NCI-H2171 (cell line): Measurements from ENCODE around the gene CORO7.

Experiments used
- DNase-seq: peaks from one replicate; lab custom pipeline; 2025; lab: John Stamatoyannopoulos, UW

Gene CORO7

GRCh38 chr16:4426021-4426684 is 9.8 kb upstream of the CORO7 start:
- DNase-seq, result no peak

DNA sequence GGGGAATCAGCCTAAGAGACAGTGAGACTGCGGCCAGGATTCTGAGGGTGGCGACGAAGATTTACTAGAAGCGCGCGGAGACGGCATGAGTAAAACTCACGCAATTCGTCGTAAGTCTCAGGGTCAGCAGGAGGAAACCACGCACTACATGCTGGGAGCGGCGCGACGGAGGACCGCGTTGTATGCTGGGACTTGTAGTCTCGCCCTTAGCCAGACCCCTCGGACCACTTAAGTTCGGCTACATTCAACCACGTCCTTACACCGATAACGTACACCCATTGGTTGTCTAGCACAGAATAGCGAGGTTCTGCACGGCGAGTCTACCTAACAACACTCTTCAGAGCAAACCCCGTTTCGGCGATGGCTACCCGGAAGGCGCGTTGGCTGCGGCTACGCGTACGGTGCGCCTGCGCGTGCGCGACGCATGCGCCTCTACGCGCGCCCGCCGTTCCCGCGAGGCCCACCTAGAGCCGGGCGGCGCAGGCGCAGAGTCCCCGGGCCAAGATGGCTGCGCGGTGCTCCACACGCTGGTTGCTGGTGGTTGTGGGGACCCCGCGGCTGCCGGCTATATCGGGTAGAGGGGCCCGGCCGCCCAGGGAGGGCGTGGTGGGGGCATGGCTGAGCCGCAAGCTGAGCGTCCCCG is 9.1 kb upstream of the CORO7 start, which contains the start of gene DNAJA3:
Gene DNAJA3 (plus strand): TSS at position 491 of the 643 bp plus-strand sequence. CDS start 14 bp downstream, at position 505.
- DNase-seq, result peak; percentile 87

GRCh38 chr16:4420505-4421105 is 4.2 kb upstream of the CORO7 start:
- DNase-seq, result no peak

GRCh38 chr16:4419402-4419959 is 3.1 kb upstream of the CORO7 start:
- no peak for DNase-seq

DNA sequence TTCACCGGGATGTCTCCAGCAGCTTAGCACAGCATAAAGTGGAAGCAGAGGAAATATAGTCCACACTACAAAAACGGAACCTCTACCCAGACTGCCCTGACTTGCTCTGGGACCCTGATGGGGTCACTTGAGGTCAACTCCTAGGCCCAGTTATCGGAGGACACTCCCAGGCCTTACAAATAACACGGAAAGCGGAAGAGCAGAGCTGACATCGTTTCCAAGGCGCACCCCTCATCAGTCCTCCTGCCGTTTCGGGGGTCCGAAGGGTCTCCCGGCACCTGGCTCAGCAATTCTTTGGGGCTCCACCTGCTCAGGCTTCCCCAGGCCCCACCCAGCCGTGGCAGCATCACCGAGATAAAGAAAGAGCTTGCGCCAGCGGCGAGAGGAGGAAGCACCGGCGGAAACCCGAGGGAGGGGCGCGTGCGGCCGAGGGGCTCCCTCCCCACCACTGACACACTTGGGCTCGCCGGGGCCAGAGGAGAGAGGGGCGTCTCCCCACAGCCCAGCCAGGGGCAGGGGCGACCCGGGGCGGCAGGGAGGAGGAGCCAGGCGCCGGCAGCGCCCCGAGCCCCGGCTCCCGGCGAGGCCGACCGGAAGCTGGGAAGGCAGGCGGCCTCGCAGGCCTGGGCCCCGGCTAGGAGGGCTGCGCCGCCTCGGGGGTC is 727 bp downstream of the CORO7 start:
- DNase-seq, result no peak

GRCh38 chr16:4414187-4414917 is 2.0 kb downstream of the CORO7 start:
- DNase-seq, result no peak

DNA sequence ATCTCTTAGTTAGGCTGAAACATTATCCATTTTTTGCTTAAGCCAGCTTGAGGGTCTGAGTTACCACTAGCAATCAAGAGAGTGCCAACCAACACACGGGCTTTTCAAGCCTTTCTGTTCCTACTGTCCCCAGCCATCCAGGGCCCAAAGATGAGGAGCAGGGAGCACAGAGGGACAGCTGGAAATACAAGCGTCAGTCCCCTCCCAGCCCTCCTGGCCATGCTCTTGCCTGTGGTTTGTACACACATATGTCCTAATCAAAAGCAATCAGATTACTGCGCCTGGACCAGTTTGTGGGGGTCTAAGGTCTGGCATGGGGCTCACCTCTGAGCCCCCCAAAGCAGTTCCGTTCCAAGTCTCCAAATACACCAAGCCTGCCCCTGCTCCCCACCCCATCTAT is 3.5 kb downstream of the CORO7 start:
- DNase-seq, result no peak

- DNase-seq, result no peak
These were observed 4.2 kb downstream of the CORO7 start for GRCh38 chr16:4412159-4412558.

GRCh38 chr16:4411684-4412083 is 4.7 kb downstream of the CORO7 start:
- no peak for DNase-seq

GRCh38 chr16:4410335-4411075 is 5.9 kb downstream of the CORO7 start:
- DNase-seq, result no peak

- DNase-seq, result peak; percentile 66
These were observed 7.1 kb downstream of the CORO7 start for GRCh38 chr16:4409081-4409932.

DNA sequence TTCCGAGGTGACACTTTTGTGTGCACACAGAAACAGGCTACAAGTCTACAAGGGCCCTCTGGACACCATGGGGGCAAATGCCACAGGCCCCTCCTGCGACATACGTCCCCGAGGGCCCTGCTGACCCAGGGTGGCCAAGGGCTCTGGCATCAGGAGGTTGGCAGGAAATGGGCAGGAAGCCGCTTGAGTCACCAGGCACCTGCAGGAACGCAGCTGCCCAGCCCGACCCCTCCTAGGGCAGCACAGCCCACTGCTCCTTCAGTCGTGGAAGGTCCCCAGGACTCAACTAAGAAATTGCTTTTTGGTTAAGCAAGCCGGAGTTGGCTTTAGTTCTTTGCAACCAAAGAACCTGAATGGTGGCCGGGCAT is 8.1 kb downstream of the CORO7 start:
- no peak for DNase-seq

GRCh38 chr16:4407543-4408322 is 8.7 kb downstream of the CORO7 start:
- DNase-seq, result no peak

DNA sequence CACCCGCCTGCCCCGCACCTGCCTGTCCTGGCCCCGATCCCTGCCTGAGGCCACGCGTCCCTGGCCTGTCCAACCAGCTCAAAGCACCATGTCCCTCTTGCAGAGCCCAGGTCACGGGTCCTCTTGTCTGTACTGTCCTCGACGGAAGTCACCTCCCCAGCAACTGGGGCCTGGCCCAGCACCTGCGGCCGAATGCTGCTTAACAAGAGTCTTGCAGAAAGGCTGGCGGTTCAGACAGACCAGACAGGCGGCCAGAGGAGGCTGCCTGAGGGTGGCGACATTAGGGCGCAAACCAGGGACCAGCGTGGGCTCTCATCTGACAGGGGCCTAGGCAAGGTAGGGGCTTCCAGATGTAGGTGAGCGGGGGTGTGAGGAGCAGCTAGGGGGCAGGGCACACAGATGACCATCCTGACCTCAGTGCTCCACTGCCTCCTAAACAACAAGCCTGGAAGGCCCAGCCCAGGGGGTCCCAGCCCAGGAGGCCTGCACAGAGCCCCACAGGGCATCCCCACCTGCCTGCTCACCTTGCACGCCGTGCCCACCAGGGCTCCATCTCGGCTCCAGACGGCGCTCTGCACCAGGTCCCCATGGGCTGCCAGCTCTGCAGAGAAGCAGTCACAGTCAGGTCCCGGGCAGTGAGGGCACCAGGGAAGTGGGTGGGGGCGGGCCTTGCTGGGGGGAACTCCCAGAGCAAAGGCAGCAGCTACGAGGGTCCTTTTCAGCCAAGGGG is 11.3 kb downstream of the CORO7 start:
- no peak for DNase-seq

DNA sequence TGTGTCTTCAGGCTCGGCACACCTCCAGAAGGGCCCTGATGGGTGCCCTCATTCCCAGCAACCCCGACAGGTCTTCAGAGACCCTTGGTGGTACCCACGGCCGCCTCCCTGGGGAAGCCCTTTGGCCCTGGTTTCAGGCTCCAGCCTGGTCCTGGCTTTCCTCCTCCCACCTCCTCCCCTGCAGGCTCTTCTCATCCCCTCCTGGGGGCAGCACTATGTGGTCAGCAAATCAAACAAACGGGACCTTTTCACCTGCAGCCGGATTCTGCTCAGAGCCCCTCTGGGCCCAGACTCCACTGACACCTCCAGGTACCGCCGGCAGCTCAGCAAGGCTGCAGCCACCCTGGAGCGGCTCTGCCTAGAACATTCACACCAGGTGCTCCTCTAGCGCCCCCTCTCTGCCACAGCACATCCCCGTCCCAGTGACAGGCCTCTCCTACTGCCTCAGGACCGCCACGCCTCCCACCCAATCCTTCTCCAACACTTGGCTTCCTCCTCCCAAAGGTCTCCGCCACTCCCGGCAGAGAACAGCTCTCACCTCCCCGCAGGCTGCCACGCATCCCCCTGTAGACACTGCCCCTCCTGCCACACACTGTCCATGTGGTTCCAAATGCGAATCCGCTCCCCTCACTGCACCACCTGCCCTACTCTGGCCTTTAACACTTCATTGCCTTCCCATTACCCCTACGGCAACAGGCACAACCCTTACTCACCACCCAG is 12.0 kb downstream of the CORO7 start:
- DNase-seq, result no peak

DNA sequence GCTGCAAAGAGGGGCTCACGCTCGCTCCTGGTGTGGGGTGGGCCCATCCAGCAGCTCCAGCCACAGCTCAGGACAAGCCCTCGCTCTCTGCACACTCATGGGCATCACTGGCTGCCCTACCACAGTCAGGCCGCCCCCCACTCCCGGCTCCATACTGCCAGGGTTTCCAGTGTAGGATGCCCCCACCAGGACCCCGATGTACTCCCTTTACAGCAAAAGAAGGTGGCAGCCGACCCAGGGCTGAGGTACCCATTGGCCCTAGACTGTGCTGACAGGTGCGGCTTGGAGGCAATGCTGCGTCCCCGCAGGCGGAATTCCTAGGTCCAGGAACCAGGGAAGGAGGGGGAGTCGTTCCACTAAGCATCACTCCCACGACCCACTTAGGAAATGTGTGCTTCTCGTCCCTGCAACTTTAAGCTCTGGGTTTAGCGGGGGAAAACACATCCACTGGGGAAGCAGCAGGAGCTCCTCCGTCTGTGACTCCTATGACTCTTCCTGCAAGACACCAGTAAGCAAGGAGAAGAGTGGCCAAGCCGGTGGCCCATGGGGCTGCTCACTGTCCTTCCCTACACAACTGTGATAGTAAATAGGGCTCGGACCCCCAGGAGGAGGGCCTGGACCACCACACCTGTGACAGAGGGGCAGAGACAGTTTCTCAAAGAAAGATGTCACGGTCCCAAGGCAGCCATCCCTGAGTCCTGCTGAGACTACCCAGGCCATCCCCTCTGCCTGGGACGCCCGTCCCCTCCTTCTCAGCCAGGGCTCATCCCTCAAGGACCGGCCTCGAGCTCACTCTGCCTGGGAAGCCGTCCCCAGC is 13.1 kb downstream of the CORO7 start:
- no peak for DNase-seq

DNA sequence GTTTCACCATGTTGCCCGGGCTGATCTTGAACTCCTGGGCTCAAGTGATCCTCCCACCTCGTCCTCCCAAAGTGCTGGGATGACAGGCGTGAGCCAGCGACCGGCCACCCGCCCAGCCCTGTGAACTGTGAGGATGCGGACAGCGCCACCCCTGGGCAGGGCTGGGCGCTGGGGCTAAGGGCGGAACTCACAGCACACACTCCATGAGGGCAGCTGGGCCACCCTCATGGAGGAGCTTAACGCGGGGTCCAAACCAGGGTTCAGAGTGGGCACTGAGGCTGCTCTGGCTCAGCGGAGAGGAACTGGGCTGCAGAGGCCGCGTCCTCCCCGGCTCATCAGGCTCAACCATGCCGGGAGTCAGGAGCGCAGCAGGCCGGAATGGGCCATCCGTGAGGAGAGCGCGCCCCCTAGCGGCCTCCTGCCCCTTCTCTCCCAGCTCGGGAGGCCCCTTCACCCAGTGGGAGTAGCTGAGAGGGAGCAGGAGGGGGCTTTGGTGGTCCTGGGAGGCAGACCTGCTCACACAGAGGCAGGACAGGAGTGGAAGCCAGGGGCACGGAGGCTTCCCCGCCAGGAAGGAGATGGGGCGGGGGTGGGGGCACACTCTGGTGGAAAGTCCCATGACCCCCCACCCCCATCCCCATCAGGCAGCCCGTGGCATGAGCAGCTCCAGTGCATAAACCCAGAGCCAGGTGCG is 13.8 kb downstream of the CORO7 start:
- peak; percentile 70 for DNase-seq
